HepG2 (cell line): ENCODE results near the gene ROMO1. TPM values are rescaled to one million over a fixed set of nuclear protein-coding genes. Genes with fewer than 3 reads are reported as not detected.

Source experiments
- CCAR2 ChIP-seq: fragments of 200-400 bp; formaldehyde crosslinking; optimal IDR thresholded peaks from 2 replicates; pipeline ENCODE3; 2018; ENCODE audit warnings: low read depth, mild to moderate bottlenecking, low read length, moderate library complexity
- CHD4 ChIP-seq: fragments of 200-600 bp; sonication (generic); IDR thresholded peaks from 2 replicates; pipeline ENCODE4 v1.7.0; 2017; ENCODE audit warnings: mild to moderate bottlenecking, low read length, borderline replicate concordance
- HNF1A ChIP-seq, 2 experiments: sonication (generic) in 1 of 2; formaldehyde crosslinking in 1 of 2; IDR thresholded peaks; 2 replicates each; pipeline versions ENCODE4 v1.4.0 to v1.6.1; 2016 to 2020; ENCODE audit warnings: borderline replicate concordance in 1 of 2, low read depth in 1 of 2, mild to moderate bottlenecking in 1 of 2, missing genetic modification reagents in 1 of 2
- IKZF4 ChIP-seq: sonication (generic); formaldehyde crosslinking; IDR thresholded peaks from 2 replicates; pipeline ENCODE4 v1.5.1; 2020; ENCODE audit warnings: borderline replicate concordance, mild to moderate bottlenecking, low read depth, missing genetic modification reagents; ENCODE audit errors: not compliant biosample characterization
- JUNB ChIP-seq: sonication (generic); formaldehyde crosslinking; IDR thresholded peaks from 2 replicates; pipeline ENCODE4 v1.8.0; 2022; ENCODE audit warnings: missing genetic modification reagents, mild to moderate bottlenecking, borderline replicate concordance
- MED1 ChIP-seq: sonication (generic); formaldehyde crosslinking; IDR thresholded peaks from 2 replicates; pipeline ENCODE4 v1.4.0; 2020; ENCODE audit warnings: missing genetic modification reagents
- MED13 ChIP-seq: sonication (generic); formaldehyde crosslinking; IDR thresholded peaks from 2 replicates; pipeline ENCODE4 v1.5.0; 2020; ENCODE audit warnings: missing genetic modification reagents
- NCOA2 ChIP-seq: sonication (generic); formaldehyde crosslinking; IDR thresholded peaks from 2 replicates; pipeline ENCODE4 v1.8.0; 2022; ENCODE audit warnings: inconsistent platforms
- REXO4 ChIP-seq: sonication (generic); formaldehyde crosslinking; IDR thresholded peaks from 2 replicates; pipeline ENCODE4 v1.8.0; 2022; ENCODE audit warnings: missing genetic modification reagents, mild to moderate bottlenecking, borderline replicate concordance
- RNF219 ChIP-seq: sonication (generic); formaldehyde crosslinking; IDR thresholded peaks from 2 replicates; pipeline ENCODE4 v1.5.0; 2020; ENCODE audit warnings: mild to moderate bottlenecking, missing genetic modification reagents
- SALL1 ChIP-seq: sonication (generic); formaldehyde crosslinking; IDR thresholded peaks from 2 replicates; pipeline ENCODE4 v1.8.0; 2022; ENCODE audit warnings: mild to moderate bottlenecking, missing genetic modification reagents
- SIX4 ChIP-seq: sonication (generic); formaldehyde crosslinking; IDR thresholded peaks from 2 replicates; pipeline ENCODE4 v1.4.0; 2020; ENCODE audit warnings: missing genetic modification reagents
- SOX5 ChIP-seq: IDR thresholded peaks from 2 replicates; pipeline ENCODE4 v1.6.1; 2016; ENCODE audit warnings: borderline replicate concordance
- ZNF207 ChIP-seq: fragments of 450-650 bp; IDR thresholded peaks from 2 replicates; pipeline ENCODE4 v1.6.1; 2016; ENCODE audit warnings: antibody characterized with exemption, borderline replicate concordance
- ZNF619 ChIP-seq: sonication (generic); formaldehyde crosslinking; IDR thresholded peaks from 2 replicates; pipeline ENCODE4 v1.4.0; 2020; ENCODE audit warnings: mild to moderate bottlenecking, missing genetic modification reagents
- ZNF713 ChIP-seq: sonication (generic); formaldehyde crosslinking; IDR thresholded peaks from 2 replicates; pipeline ENCODE4 v1.4.0; 2020; ENCODE audit warnings: mild to moderate bottlenecking, missing genetic modification reagents
- ZNF784 ChIP-seq: sonication (generic); formaldehyde crosslinking; IDR thresholded peaks from 2 replicates; pipeline ENCODE4 v1.5.1; 2020; ENCODE audit warnings: missing genetic modification reagents, mild to moderate bottlenecking, borderline replicate concordance
- polyA plus RNA-seq, 8 experiments: library from polyadenylated mRNA; depleted of rRNA in 3 of 8; stranded (reverse) in 7 of 8; unstranded in 1 of 8; fragments of >200 nt; fragmentation: Illumina TruSeq in 4 of 8; extraction: Trizol in 4 of 8; gene quantifications; 2 replicates each; pipeline versions ENCODE4 v1.2.1 to v1.2.3, GENCODE V29; 2011 to 2016; ENCODE audit warnings: low read depth in 4 of 8, missing spikeins in 1 of 8, mixed read lengths in 1 of 8; ENCODE audit not compliant: insufficient read depth in 1 of 8
- total RNA-seq, 5 experiments: library from RNA; depleted of rRNA; stranded (reverse); fragments of >200 nt; fragmentation: Illumina TruSeq; extraction: Trizol; gene quantifications; 2 replicates each; pipeline ENCODE4 v1.2.3, GENCODE V29; 2016; ENCODE audit warnings: low read depth in 1 of 5
- TF ChIP-seq, protein P1 (sequence below): IDR thresholded peaks from 2 replicates; pipeline ENCODE4 v1.6.1; 2016; ENCODE audit warnings: mild to moderate bottlenecking, missing biosample characterization, missing genetic modification reagents
- TF ChIP-seq, protein P2 (sequence below): sonication (generic); formaldehyde crosslinking; IDR thresholded peaks from 2 replicates; pipeline ENCODE4 v1.9.0; 2022; ENCODE audit warnings: missing genetic modification reagents, mild to moderate bottlenecking, borderline replicate concordance

Gene ROMO1
- total and polyA plus RNA-seq, 2 of the 13 experiments (the other 11 are each of a cell fraction or from before 2014, with no cell fraction given) = 636 to 755 TPM

GRCh38 chr20:35664466-35665206 lies 34.6 kb upstream of the ROMO1 start, which contains the start of the genes CPNE1 and RBM12 (continued):
- TF ChIP-seq, protein P1, sequence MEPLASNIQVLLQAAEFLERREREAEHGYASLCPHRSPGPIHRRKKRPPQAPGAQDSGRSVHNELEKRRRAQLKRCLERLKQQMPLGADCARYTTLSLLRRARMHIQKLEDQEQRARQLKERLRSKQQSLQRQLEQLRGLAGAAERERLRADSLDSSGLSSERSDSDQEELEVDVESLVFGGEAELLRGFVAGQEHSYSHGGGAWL (CRISPR knock-in tag) = peak; percentile 97
- TF ChIP-seq REXO4 (CRISPR knock-in tag) = peak; percentile 96
- TF ChIP-seq ZNF619 (CRISPR knock-in tag) = peak; percentile 99
- TF ChIP-seq CHD4 = no peak
- peak; percentile 97 for TF ChIP-seq IKZF4 (CRISPR knock-in tag)
- TF ChIP-seq ZNF207 = no peak
- TF ChIP-seq MED1 (CRISPR knock-in tag) = peak; percentile 89
- TF ChIP-seq SIX4 (CRISPR knock-in tag) = peak; percentile 8; the same call in 1 of the 2 replicates
- peak; percentile 98 for TF ChIP-seq ZNF784
- TF ChIP-seq SALL1 (CRISPR knock-in tag) = peak; percentile 97
- no peak for TF ChIP-seq CCAR2
- TF ChIP-seq ZNF713 = peak; percentile 97; the same call in 1 of the 2 replicates
- peak; percentile 37; the same call in 1 of the 2 replicates for TF ChIP-seq SOX5 (CRISPR knock-in tag)
- TF ChIP-seq NCOA2 (CRISPR knock-in tag) = peak; percentile 70
- TF ChIP-seq HNF1A (IDR thresholded peaks at IDR 0.05; ENCODE audit: low read depth) = no peak
- TF ChIP-seq HNF1A (CRISPR knock-in tag; IDR thresholded peaks at IDR 0.05; ENCODE audit: borderline replicate concordance) = peak; percentile 69
- no peak for TF ChIP-seq JUNB (CRISPR knock-in tag)
- TF ChIP-seq, protein P2, sequence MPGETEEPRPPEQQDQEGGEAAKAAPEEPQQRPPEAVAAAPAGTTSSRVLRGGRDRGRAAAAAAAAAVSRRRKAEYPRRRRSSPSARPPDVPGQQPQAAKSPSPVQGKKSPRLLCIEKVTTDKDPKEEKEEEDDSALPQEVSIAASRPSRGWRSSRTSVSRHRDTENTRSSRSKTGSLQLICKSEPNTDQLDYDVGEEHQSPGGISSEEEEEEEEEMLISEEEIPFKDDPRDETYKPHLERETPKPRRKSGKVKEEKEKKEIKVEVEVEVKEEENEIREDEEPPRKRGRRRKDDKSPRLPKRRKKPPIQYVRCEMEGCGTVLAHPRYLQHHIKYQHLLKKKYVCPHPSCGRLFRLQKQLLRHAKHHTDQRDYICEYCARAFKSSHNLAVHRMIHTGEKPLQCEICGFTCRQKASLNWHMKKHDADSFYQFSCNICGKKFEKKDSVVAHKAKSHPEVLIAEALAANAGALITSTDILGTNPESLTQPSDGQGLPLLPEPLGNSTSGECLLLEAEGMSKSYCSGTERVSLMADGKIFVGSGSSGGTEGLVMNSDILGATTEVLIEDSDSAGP = peak; percentile 95
- TF ChIP-seq RNF219 = peak; percentile 94; the same call in 1 of the 2 replicates
- no peak; the same call in 1 of the 2 replicates for TF ChIP-seq MED13 (CRISPR knock-in tag)
